GM20000 (cell line): ENCODE measurements around the gene EVX2.

ENCODE experiments used
- DNase-seq: peaks from one replicate; pipeline ENCODE4 v3.0.0; 2012; ENCODE audit warnings: low spot score
- TF ChIP-seq, protein P1 (sequence below): IDR thresholded peaks from 2 replicates; pipeline ENCODE4 v1.5.1; 2012; ENCODE audit warnings: mild to moderate bottlenecking, control low read depth; ENCODE audit errors: extremely low read depth, missing control alignments

The EVX2 gene

DNA sequence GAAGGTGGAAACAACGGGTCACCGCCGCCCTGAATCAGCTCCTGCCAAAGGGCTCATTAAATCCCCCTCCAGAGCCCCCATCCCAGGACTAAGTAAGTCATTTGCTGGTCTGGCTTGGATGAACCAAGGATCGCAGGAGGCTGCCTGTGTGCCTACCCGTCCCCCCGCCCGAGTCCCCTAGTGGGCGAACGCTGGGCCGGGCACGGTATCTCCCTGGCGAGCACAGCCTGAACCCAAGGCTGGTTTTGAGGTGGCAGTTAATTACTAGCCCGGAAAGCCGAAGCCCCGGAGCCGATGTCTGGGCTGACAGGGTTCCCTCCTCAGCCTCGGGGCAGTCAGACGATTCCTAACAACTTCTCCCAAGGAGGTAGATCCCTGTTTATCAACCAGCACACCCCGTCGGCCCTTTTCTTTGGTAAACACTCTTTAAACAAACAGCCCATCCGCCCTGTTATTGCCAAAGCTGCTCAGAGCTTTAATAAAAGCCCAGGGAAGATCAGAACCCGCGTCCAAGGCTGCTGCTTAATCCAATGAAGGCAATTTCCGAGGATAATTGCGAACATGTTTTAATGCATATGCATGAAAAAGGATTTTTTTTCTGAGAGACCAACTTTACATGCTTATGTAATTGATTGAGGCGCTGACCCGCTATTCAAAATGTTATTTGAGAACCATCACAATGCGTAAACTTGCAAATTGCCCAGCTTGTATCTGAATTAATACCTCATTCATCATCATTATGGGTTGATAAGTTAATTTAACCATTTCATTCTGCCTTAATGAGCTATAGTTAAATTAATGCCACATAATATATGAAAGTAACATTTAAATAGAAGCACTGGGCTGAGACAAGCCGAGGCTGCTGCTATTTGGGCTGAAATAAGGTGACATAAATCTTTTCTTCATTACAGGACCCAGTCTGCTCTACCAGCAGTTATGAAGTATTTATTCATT, 10.5 kb downstream of the EVX2 start:
- TF ChIP-seq, protein P1, sequence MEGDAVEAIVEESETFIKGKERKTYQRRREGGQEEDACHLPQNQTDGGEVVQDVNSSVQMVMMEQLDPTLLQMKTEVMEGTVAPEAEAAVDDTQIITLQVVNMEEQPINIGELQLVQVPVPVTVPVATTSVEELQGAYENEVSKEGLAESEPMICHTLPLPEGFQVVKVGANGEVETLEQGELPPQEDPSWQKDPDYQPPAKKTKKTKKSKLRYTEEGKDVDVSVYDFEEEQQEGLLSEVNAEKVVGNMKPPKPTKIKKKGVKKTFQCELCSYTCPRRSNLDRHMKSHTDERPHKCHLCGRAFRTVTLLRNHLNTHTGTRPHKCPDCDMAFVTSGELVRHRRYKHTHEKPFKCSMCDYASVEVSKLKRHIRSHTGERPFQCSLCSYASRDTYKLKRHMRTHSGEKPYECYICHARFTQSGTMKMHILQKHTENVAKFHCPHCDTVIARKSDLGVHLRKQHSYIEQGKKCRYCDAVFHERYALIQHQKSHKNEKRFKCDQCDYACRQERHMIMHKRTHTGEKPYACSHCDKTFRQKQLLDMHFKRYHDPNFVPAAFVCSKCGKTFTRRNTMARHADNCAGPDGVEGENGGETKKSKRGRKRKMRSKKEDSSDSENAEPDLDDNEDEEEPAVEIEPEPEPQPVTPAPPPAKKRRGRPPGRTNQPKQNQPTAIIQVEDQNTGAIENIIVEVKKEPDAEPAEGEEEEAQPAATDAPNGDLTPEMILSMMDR: no peak
- DNase-seq: no peak

DNA sequence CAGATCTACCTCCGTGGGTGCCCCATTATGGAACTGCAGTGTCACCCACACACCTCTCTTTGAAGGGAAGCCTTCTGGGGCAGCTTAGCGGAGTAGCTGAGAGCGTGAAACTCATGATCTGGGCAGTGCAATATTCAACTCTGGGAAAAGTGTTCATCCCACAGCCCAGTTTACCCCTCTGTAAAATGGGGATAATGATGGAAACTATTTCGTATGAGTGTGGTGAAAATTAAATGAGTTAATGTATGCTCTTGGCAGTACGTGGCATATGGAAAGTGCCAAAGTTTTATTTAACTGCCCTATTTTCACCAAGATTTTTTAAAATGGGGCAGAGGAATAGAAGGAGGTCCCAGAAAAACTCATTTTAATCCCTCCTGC, 11.5 kb downstream of the EVX2 start:
- no peak for DNase-seq
- TF ChIP-seq, protein P1: no peak

DNA sequence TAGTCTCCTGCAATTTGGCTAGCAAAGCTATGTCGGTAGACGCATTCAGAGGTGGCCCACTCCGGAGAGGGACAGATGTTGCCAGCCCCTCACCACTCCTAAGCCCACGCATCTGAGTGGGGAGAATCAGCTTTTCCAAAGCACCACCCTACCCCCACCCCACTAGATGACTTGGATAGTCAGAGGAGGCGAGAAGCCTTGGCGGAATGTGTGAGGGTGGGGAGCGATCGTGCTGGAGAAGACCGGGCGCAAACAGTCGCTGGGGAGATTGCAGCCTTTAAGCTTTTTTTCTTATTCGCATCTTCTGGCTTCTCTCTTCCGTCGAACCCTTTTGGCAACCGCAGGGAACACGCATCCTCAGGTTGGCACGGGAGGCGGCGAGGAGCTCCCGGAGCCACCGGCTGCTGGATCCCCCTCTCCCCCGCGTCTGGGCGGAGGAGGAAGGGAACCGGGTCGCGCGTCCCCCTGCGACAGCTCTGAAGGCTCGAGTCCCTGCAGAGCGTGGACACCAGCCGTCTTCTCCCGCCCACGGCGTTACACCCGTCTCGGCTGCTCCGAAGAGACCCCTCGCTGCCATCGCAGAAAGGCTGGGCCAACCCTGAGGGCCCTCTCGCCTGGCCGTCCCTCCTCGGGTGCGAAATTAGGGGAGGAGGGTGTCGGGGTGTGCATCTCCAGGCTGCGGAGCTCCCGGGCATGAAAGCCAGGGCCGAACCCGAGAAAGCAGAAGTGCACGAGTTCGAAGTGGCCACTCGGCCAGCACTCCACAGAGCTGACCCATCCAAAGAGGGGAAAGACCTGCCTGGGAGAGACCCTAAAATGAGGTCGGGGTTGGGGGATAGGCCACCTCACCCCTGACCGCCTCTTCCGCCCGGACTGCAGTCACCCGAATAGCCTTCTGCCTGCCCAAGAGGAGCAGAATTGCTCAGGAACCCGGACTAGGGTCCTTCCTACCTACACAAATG, 12.2 kb downstream of the EVX2 start:
- TF ChIP-seq, protein P1: no peak
- DNase-seq: no peak

DNA sequence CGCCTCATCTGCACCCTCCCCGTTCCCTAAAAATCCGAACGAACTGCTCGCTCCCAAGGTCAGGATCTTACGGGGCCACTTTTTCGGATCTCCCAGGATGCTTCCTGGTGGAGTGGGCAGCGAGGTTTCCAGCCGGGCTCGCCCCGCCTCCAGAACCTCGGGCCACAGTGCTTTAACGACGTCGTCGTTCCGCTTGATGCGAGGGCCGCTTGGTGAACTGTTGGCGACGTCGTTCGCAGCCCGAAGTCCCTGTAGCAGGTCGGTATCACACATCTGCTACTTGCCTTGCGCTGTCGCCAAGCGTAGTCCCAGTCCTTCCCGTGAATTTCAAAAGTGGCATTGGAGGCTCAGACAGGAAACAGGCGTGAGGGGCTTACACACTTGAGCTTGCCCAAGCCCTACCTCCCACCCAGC, 15.3 kb downstream of the EVX2 start:
- TF ChIP-seq, protein P1: no peak
- no peak for DNase-seq

DNA sequence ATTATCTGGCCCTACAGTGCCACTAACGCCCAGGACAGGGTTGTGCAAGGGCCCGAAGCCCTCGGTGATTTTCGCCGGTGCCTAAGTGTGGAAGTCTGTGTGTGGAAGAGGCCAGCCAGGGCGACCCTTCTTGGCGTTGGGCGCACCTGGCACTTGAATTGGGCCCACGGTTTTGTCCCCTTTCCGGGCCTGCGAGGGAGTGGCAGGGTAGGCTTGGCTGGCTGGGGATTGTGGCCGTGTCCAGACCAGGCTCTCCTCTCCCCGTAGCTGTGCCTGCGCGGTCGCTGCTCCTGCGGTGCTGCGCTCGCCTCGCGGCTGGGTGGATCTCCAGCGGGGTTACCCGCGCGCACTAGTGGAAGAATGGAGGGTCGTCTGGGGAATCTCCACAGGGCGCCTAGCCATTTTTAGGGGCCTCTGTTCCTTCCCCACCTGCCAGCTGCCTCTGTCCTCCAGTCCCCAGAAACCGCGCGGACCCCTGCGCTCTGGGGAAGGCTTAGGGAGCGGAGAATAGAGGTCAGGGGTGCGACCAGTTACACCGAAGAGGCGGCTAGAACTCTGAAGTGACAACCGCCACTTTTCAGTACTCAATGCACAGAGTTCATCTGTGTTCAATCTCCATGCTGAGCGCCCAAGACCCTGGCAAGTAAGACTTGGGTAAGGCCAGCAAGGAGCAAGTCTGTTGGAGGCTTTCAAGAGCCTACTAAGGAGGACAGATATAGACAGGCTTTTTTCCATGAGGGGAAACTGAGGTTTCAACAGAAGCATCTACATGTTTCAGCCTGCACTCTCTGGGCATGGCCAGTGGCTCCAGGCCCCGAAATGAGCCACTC, 16.0 kb downstream of the EVX2 start:
- TF ChIP-seq, protein P1: no peak
- DNase-seq: no peak

DNA sequence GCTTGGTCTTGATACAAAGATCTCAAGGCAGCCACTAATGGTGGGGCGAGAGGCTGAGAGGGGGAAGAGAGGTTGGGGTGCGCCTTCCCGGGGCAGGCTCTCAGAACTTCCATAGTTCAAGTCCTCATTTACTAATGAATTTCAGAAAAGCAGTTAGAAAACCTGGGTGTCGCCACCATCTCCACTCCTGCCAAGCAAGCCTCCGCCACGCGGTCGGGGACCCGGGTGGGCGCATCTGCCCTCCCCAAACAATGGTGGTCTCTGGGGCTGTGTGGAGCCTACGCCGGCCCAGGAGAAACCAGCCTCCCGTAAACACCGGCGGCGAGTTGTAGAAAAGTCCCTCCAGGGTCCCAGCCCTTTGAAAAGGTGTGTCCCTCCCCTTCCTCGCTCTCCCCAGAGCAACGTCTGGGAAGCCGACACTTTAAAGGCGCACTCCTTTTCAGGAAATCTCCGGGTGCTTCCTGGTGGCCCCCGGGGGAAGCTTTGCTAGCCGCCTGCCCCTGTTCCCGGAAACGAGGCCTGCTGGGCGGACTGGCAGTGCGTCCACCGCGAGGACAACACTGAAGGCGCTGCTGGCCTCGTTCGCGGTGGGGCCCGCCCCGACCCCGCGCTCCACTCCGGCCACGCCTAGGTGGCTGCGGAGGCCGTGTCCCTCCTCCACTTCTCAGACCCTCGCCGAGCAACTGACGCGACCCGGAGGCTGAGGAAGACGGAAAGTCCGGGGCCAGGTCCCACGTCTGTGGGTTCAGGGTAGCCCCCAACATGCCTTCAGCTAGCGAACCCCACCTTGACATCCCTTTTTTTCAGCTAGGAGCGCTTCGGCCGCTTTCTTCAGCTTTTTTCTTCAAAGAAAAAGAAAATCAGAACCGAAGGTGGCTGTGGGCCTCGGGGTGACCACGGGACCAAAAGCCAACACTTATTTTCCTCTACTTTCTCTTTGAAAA, 16.8 kb downstream of the EVX2 start:
- TF ChIP-seq, protein P1: no peak
- DNase-seq: no peak
